ENCODE data around the gene NIBAN1.
"Not testable (repeated sequence)": the region's sequence is repeated elsewhere in the genome, so short reads cannot be mapped to it uniquely, and the experiment has no call there.

Gene NIBAN1

GRCh38 chr1:184974056-184974836 lies at the start of gene NIBAN1:
NIBAN1 (minus strand) TSS chr1:184974508; CDS start chr1:184974356, 152 bp downstream.
- peak; percentile 46 for DNase-seq

GRCh38 chr1:185017966-185018365 lies 43.7 kb upstream of the NIBAN1 start:
- no peak for DNase-seq

- no peak for DNase-seq
These were observed 43.0 kb upstream of the NIBAN1 start for GRCh38 chr1:185017338-185017737.

GRCh38 chr1:185016880-185017279 lies 42.6 kb upstream of the NIBAN1 start:
- DNase-seq, result no peak

GRCh38 chr1:185015631-185016030 lies 41.3 kb upstream of the NIBAN1 start:
- DNase-seq, result no peak

GRCh38 chr1:185014941-185015340 lies 40.6 kb upstream of the NIBAN1 start:
- no peak for DNase-seq

GRCh38 chr1:185010361-185010760 lies 36.1 kb upstream of the NIBAN1 start:
- DNase-seq, result no peak

GRCh38 chr1:185008838-185009237 lies 34.5 kb upstream of the NIBAN1 start:
- DNase-seq, result peak; percentile 84

GRCh38 chr1:185001312-185001880 lies 27.1 kb upstream of the NIBAN1 start:
- DNase-seq, result not testable (repeated sequence)

- DNase-seq, result not testable (repeated sequence)
These were observed 25.7 kb upstream of the NIBAN1 start for GRCh38 chr1:184999974-185000373.

GRCh38 chr1:184994301-184994700 lies 20.0 kb upstream of the NIBAN1 start:
- DNase-seq, result no peak

- DNase-seq, result no peak
These were observed 18.0 kb upstream of the NIBAN1 start for GRCh38 chr1:184992271-184992670.

GRCh38 chr1:184990204-184990603 lies 15.9 kb upstream of the NIBAN1 start:
- no peak for DNase-seq

GRCh38 chr1:184988506-184988905 lies 14.2 kb upstream of the NIBAN1 start:
- no peak for DNase-seq

GRCh38 chr1:184987696-184988095 lies 13.4 kb upstream of the NIBAN1 start:
- no peak for DNase-seq

- no peak for DNase-seq
These were observed 11.9 kb upstream of the NIBAN1 start for GRCh38 chr1:184986250-184986649.

- peak; percentile 24 for DNase-seq
These were observed 8.0 kb upstream of the NIBAN1 start for GRCh38 chr1:184982002-184982954.

GRCh38 chr1:184980726-184981125 lies 6.4 kb upstream of the NIBAN1 start:
- DNase-seq, result no peak

GRCh38 chr1:184975208-184975870 lies 1.0 kb upstream of the NIBAN1 start:
- no peak for DNase-seq

GRCh38 chr1:184974837-184975115 lies 468 bp upstream of the NIBAN1 start:
- no peak for DNase-seq

GRCh38 chr1:184973272-184974055 lies 844 bp downstream of the NIBAN1 start:
- DNase-seq, result peak; percentile 47

Data from NCI-H2227 treated with DMSO at 0.1 percent for 48 hours (cell line).